ENCODE results near the gene KIF12. TPM values are rescaled to one million over a fixed set of nuclear protein-coding genes. Genes with fewer than 3 reads are reported as not detected.

KIF12 gene
- total and polyA plus RNA-seq, 2 donors (not counting 3 experiments of a cell fraction or from before 2014, with no cell fraction given): 0.46 to 0.97 TPM

DNA sequence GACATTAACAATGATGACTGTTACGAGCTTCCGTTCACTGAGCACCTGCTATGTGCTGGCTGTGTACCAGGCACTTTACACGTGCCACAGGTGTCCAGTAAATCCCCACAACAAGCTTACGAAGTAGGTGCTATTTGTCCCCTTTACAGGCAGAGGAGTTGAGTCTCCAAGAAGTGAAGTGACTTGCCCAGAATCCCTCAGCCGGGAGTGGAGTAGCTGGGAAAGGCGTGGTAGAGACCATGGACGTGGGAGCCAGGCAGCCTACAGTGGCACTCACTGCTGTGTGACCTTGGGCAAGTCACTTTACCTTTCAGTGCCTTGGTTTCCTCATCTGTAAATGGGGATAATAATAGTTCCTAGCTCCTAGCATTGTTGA lies 20.3 kb downstream of the KIF12 start:
- CTCF ChIA-PET: interaction anchor here (0.9 to 3.8 kb wide), 4 partner anchors 29 to 341 kb away, joined by 4 to 15 read pairs (median 4); no protein-coding TSS in a partner anchor
- Histone ChIP-seq H3K27ac (ENCODE audit: insufficient read depth, low read depth, low read length) (no peak overlapping the region), H3K9me1 (replicated peaks; ENCODE audit: control insufficient read depth, extremely low read depth, insufficient read depth, low read length) (no peaks in the 10 kb centered on the region), H3K79me2 (ENCODE audit: control insufficient read depth, insufficient read depth, low read length) (no peaks in the 10 kb centered on the region), H3K4me3 (replicated peaks in 1 of 3; ENCODE audit: insufficient read depth in 1 of 3, low read depth in 1 of 3, low read length in 3 of 3) (no peak overlapping the region), H3K36me3 (ENCODE audit: control insufficient read depth in 2 of 2, extremely low read depth in 1 of 2, insufficient read depth in 2 of 2, low read length in 2 of 2) (no peaks in the 10 kb centered on the region), H2AFZ (ENCODE audit: low read depth, low read length) (no peak overlapping the region), H4K20me1 (replicated peaks; ENCODE audit: control insufficient read depth, extremely low read depth, insufficient read depth, low read length) (no peaks in the 10 kb centered on the region), H3K27me3 (ENCODE audit: control insufficient read depth in 2 of 2, insufficient read depth in 2 of 2, low read length in 2 of 2) (peaks cover 2 to 15% of the 10 kb centered on the region in 2 experiments), H3K4me2 (ENCODE audit: insufficient read depth, low read length) (no peak overlapping the region), H3K9ac (replicated peaks; ENCODE audit: extremely low read depth, insufficient read depth, low read length) (no peak overlapping the region), H3K4me1 (ENCODE audit: control insufficient read depth, extremely low read depth, insufficient read depth, low read length) (no peaks in the 10 kb centered on the region), H3K9me3 (replicated peaks; ENCODE audit: control insufficient read depth, insufficient read depth, low read length) (no peaks in the 10 kb centered on the region)
- POLR2A ChIA-PET: no interaction called here
- dilution Hi-C loops (cut with MboI; ENCODE audit: extremely low pct_ligation_motif_present, low sequenced_read_pairs): loop anchor here (25.0 kb wide), 1 partner anchor 209 kb away; no protein-coding TSS in a partner anchor
- no TSS peak for BruUV-seq (replicated peaks)
- intact Hi-C loops (cut with micrococcal nuclease): no loop called here
- FAIRE-seq (no peak), DNase-seq (ENCODE audit: low read depth, low spot score) (no peak)
- TF ChIP-seq, protein P1, sequence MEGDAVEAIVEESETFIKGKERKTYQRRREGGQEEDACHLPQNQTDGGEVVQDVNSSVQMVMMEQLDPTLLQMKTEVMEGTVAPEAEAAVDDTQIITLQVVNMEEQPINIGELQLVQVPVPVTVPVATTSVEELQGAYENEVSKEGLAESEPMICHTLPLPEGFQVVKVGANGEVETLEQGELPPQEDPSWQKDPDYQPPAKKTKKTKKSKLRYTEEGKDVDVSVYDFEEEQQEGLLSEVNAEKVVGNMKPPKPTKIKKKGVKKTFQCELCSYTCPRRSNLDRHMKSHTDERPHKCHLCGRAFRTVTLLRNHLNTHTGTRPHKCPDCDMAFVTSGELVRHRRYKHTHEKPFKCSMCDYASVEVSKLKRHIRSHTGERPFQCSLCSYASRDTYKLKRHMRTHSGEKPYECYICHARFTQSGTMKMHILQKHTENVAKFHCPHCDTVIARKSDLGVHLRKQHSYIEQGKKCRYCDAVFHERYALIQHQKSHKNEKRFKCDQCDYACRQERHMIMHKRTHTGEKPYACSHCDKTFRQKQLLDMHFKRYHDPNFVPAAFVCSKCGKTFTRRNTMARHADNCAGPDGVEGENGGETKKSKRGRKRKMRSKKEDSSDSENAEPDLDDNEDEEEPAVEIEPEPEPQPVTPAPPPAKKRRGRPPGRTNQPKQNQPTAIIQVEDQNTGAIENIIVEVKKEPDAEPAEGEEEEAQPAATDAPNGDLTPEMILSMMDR (IDR thresholded peaks at IDR 0.05; ENCODE audit: extremely low read depth in 1 of 2, insufficient read depth in 1 of 2, low read depth in 1 of 2, low read length in 2 of 2): no peak
- TF ChIP-seq, protein P2, sequence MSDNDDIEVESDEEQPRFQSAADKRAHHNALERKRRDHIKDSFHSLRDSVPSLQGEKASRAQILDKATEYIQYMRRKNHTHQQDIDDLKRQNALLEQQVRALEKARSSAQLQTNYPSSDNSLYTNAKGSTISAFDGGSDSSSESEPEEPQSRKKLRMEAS (IDR thresholded peaks at IDR 0.05; ENCODE audit: insufficient read depth, insufficient read length): no peak
- no peak for TF ChIP-seq POLR2AphosphoS5 (IDR thresholded peaks at IDR 0.05; ENCODE audit: insufficient read depth, low read depth, low read length)
- TF ChIP-seq POLR2A (IDR thresholded peaks at IDR 0.05; ENCODE audit: low read depth, low read length): no peak
- no peak for TF ChIP-seq FOS (IDR thresholded peaks at IDR 0.05; ENCODE audit: borderline replicate concordance, insufficient read depth, low read length)
- no peak for TF ChIP-seq JUN (IDR thresholded peaks at IDR 0.05; ENCODE audit: borderline replicate concordance, insufficient read depth, insufficient read length, low read depth)
- no peak for TF ChIP-seq MYC (IDR thresholded peaks at IDR 0.05; ENCODE audit: low read depth, low read length)
